ENCODE measurements around the gene C22orf39.

C22orf39 gene, protein sequence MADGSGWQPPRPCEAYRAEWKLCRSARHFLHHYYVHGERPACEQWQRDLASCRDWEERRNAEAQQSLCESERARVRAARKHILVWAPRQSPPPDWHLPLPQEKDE

DNA sequence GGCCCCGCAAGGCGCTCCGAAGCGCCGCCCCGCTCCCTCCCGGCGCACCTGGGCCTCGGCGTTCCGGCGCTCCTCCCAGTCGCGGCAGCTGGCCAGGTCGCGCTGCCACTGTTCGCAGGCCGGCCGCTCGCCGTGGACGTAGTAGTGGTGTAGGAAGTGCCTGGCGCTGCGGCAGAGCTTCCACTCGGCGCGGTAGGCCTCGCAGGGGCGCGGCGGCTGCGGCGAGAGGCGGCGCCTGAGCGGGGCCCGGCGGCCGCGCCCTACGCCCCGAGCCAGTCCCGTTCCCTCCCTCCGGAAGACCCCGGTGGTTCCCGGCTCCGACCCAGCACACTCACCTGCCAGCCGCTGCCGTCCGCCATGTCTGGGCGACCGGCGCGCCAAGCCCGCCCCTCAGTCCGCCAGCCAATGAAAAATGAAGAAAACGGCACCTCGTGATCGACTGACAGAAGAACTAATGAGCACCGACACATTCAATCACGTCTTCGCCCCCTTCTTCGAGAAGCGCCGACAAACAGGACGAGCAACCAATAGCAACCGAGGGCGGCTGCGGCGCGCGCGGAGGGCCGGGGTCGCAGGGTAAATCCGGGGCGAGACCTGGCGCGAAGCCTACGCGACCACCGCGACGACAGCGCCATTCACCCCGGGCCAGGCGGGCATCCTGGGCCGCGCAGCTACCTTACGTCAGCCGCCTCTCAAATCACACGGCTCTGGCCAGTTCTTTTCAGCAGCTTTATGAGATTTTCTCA lies at the start of gene C22orf39:
TSS of gene C22orf39 (minus strand) at position 382 of the 746 bp plus-strand sequence. CDS start at position 359, 23 bp downstream.
- Histone ChIP-seq H3K9me3 (ENCODE audit: control insufficient read depth in 1 of 2, low read length in 2 of 2) (no peaks in the 10 kb centered on the region), H3K27me3 (ENCODE audit: low read depth, low read length) (no peaks in the 10 kb centered on the region), H3K36me3 (ENCODE audit: control insufficient read depth in 1 of 2, insufficient read depth in 2 of 2, low read length in 2 of 2) (peaks cover 22 to 27% of the 10 kb centered on the region in 2 donors), H3K4me1 (ENCODE audit: control insufficient read depth in 1 of 2, insufficient read depth in 2 of 2, low read length in 2 of 2) (peaks cover 10 to 22% of the 10 kb centered on the region in 2 donors), H3K4me3 (ENCODE audit: low read depth in 1 of 2, low read length in 2 of 2) (peak within 1 kb of the TSS; percentile 71 to 86), H3K27ac (ENCODE audit: low read length) (peak within 1 kb of the TSS; percentile 47)

DNA sequence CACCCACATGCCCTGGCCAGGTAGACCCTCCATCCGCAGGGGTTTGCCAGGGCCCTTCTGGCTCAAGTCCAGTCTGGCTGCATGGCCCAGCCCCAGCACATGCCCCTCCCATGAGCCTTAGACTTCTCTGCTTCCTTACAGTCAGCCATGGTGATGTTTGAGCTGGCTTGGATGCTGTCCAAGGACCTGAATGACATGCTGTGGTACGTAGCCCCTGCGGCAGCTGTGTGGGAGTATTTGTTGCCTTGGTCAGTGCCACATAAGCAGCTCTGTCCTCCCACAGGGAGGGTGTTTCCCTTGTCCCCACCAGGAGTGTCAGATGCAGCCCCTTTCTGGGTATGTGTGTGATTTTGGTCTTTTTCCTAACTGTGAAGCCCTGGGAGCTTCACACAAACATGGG lies 49.7 kb upstream of the C22orf39 start:
- Histone ChIP-seq H3K27me3 (ENCODE audit: low read depth, low read length) (no peaks in the 10 kb centered on the region), H3K27ac (ENCODE audit: low read length) (no peak overlapping the region), H3K36me3 (ENCODE audit: control insufficient read depth in 1 of 2, insufficient read depth in 2 of 2, low read length in 2 of 2) (no peaks in the 10 kb centered on the region), H3K4me1 (ENCODE audit: control insufficient read depth in 1 of 2, insufficient read depth in 2 of 2, low read length in 2 of 2) (no peaks in the 10 kb centered on the region), H3K9me3 (ENCODE audit: control insufficient read depth in 1 of 2, low read length in 2 of 2) (no peaks in the 10 kb centered on the region), H3K4me3 (ENCODE audit: low read depth in 1 of 2, low read length in 2 of 2) (no peak overlapping the region)

DNA sequence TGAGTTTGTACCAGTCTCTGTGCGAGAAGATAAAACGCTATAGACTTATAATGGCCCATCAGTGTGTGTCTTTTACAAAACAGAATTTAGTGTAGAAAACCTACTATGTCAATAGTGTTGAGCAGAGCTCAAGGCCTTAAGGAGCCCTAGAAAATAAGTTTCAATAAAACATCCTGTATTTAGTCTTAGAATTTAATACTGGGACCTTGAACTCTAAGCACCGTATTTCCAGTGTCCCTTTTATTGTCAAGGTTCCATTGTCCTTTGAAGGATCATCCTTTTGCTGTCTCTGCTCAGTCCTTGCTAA lies 48.8 kb upstream of the C22orf39 start:
- Histone ChIP-seq H3K27ac (ENCODE audit: low read length) (no peak overlapping the region), H3K27me3 (ENCODE audit: low read depth, low read length) (no peaks in the 10 kb centered on the region), H3K4me3 (ENCODE audit: low read depth in 1 of 2, low read length in 2 of 2) (no peak overlapping the region), H3K36me3 (ENCODE audit: control insufficient read depth in 1 of 2, insufficient read depth in 2 of 2, low read length in 2 of 2) (no peaks in the 10 kb centered on the region), H3K4me1 (ENCODE audit: control insufficient read depth in 1 of 2, insufficient read depth in 2 of 2, low read length in 2 of 2) (no peaks in the 10 kb centered on the region), H3K9me3 (ENCODE audit: control insufficient read depth in 1 of 2, low read length in 2 of 2) (no peaks in the 10 kb centered on the region)

DNA sequence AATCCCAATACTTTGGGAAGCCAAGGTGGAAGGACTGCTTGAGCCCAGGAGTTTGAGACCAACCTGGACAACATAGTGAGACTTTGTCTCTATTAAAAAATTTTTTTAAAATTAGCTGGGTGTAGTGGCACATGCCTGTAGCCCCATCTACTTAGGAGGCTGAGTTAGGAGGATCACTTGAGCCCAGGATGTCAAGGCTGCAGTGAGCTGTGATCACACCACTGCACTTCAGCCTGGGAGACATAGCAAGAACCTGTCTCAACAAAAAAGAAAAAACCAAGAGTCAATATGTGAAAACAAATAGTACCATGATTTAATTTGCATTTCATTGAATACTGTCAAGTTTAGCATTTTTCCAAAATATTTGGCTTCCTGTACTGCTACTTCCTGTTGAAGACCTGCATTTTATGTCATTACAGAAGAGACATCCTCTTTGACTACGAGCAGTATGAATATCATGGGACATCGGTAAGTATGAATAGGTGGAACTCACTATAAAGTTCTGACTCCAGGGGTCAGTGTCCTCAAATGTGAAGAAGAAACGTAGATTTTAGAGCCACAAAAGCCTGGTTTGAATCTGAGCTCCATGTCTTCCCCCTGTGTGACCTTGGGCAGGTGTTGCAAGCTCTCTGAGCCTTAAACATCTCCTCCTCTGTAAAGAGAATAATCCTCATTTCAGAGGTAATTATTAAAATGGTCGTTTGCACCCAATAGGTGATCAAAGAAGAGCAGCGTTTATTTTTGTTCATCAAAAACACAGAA lies 48.2 kb upstream of the C22orf39 start:
- no peak overlapping the region for H3K4me3 ChIP-seq (ENCODE audit: low read depth in 1 of 2, low read length in 2 of 2)
- no peaks in the 10 kb centered on the region for H3K27me3 ChIP-seq (ENCODE audit: low read depth, low read length)
- no peaks in the 10 kb centered on the region for H3K36me3 ChIP-seq (ENCODE audit: control insufficient read depth in 1 of 2, insufficient read depth in 2 of 2, low read length in 2 of 2)
- no peaks in the 10 kb centered on the region for H3K4me1 ChIP-seq (ENCODE audit: control insufficient read depth in 1 of 2, insufficient read depth in 2 of 2, low read length in 2 of 2)
- H3K27ac ChIP-seq (ENCODE audit: low read length) = no peak overlapping the region
- no peaks in the 10 kb centered on the region for H3K9me3 ChIP-seq (ENCODE audit: control insufficient read depth in 1 of 2, low read length in 2 of 2)

DNA sequence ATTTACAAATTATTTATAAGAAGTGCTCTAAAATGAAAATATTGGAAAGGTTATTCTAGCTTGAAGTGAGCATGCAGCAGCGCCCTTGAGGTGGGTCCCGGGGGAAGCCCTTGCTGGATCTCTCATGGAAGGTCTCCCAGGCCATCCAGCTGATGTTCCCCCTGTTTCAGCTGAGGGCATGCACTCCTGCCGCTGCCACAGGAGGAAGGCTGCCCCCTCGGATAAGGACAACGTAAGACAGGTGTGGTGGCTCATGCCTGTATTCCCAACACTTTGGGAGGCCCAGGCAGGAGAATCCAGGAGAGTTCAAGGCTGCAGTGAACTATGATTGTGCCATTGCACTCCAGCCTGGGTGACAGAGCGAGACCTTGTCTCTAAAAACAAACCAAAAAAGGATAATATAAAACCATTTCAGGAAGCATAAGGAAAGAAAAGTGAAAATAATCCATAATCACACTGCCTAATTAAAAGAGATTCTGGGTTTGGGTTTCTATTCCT lies 47.2 kb upstream of the C22orf39 start:
- Histone ChIP-seq H3K27me3 (ENCODE audit: low read depth, low read length) (no peaks in the 10 kb centered on the region), H3K9me3 (ENCODE audit: control insufficient read depth in 1 of 2, low read length in 2 of 2) (no peaks in the 10 kb centered on the region), H3K36me3 (ENCODE audit: control insufficient read depth in 1 of 2, insufficient read depth in 2 of 2, low read length in 2 of 2) (no peaks in the 10 kb centered on the region), H3K27ac (ENCODE audit: low read length) (no peak overlapping the region), H3K4me3 (ENCODE audit: low read depth in 1 of 2, low read length in 2 of 2) (no peak overlapping the region), H3K4me1 (ENCODE audit: control insufficient read depth in 1 of 2, insufficient read depth in 2 of 2, low read length in 2 of 2) (no peaks in the 10 kb centered on the region)

DNA sequence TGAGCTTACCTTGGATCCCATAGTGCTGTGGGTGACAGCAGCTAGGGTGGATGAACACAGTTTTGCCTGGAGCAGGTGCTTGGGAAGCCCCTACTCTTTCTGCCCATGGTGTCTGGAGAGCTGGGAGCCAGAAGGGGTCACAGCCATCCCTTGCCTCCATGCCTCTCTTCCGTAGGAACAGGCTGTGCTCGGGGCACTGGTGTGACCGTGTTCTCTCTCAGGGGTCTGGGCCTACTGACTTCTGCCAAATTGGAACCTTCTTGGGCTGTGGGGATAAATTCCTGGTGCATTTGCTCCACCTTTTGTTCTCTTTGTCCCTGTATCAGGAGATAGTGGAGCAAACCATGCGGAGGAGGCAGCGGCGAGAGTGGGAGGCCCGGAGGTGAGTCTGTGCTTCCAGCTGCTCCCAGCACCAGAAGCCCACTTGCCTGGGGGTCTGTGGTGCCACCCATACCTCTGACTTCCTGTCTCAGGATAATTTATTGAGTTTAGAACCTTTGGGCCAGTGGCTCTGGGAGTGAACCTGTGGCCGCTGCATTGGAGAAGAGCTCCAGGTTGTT lies 46.6 kb upstream of the C22orf39 start:
- Histone ChIP-seq H3K9me3 (ENCODE audit: control insufficient read depth in 1 of 2, low read length in 2 of 2) (no peaks in the 10 kb centered on the region), H3K27ac (ENCODE audit: low read length) (no peak overlapping the region), H3K4me3 (ENCODE audit: low read depth in 1 of 2, low read length in 2 of 2) (no peak overlapping the region), H3K36me3 (ENCODE audit: control insufficient read depth in 1 of 2, insufficient read depth in 2 of 2, low read length in 2 of 2) (no peaks in the 10 kb centered on the region), H3K4me1 (ENCODE audit: control insufficient read depth in 1 of 2, insufficient read depth in 2 of 2, low read length in 2 of 2) (peaks cover 0 to 5% of the 10 kb centered on the region in 2 donors), H3K27me3 (ENCODE audit: low read depth, low read length) (no peaks in the 10 kb centered on the region)

DNA sequence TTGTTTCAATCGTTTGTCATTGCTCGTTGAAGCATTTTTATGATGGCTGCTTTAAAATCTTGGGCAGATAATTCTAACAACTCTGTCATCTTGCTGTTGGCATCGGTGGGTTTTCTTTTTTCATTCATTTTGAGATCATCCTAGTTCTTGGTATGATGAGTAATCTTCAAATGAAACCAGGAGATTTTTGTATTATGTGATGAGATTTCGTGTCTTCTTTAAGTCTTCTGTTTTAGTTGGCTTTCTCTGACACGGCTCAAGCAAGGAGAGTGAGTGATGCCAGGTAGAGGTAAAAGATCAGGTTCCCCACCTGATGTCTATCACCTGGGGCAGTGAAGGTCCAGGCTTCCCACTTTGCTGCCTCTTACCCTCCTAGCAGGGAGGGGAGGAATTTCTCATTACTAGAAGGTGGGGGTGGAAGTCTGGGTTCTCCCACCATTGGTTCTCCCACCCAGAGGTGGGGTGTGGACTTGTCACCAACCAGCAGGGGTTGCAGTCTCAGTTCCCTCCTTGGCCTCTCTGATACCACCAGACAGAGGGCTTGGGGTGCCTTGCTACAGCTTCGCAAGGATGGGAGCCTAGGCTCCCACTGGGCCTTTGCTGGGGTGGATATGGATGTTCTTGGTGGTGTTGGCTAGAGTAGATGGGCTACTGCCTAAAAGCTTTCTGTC lies 45.1 kb upstream of the C22orf39 start:
- Histone ChIP-seq H3K27ac (ENCODE audit: low read length) (no peak overlapping the region), H3K4me3 (ENCODE audit: low read depth in 1 of 2, low read length in 2 of 2) (no peak overlapping the region), H3K27me3 (ENCODE audit: low read depth, low read length) (no peaks in the 10 kb centered on the region), H3K4me1 (ENCODE audit: control insufficient read depth in 1 of 2, insufficient read depth in 2 of 2, low read length in 2 of 2) (peaks cover 0 to 6% of the 10 kb centered on the region in 2 donors), H3K9me3 (ENCODE audit: control insufficient read depth in 1 of 2, low read length in 2 of 2) (no peaks in the 10 kb centered on the region), H3K36me3 (ENCODE audit: control insufficient read depth in 1 of 2, insufficient read depth in 2 of 2, low read length in 2 of 2) (no peaks in the 10 kb centered on the region)

DNA sequence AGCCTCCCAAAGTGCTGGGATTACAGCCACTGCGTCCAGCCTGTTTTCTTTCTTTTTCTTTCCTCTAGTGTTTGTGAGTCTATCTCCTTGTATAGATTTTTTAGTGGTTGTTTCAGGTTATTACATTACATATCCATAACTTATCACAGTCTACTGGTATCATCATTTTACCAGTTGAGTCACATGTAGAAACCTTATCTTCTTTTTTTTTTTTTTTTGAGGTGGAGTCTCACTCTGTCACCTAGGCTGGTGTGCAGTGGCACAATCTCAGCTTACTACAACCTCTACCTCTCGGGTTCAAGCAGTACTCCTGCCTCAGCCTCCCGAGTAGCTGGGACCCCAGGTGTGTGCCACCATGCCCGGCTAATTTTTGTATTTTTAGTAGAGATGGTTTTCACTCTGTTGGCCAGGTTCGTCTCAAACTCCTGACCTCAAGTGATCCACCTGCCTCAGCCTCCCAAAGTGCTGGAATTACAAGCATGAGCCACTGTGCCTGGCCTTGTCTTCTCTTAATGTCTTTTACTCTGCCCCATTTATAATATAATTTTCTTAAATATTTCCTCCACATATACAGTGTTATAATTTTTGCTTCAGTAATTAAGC lies 43.2 kb upstream of the C22orf39 start:
- H3K9me3 ChIP-seq (ENCODE audit: control insufficient read depth in 1 of 2, low read length in 2 of 2) = no peaks in the 10 kb centered on the region
- no peak overlapping the region for H3K4me3 ChIP-seq (ENCODE audit: low read depth in 1 of 2, low read length in 2 of 2)
- peaks cover 0 to 6% of the 10 kb centered on the region in 2 donors for H3K4me1 ChIP-seq (ENCODE audit: control insufficient read depth in 1 of 2, insufficient read depth in 2 of 2, low read length in 2 of 2)
- H3K27me3 ChIP-seq (ENCODE audit: low read depth, low read length) = no peaks in the 10 kb centered on the region
- no peak overlapping the region for H3K27ac ChIP-seq (ENCODE audit: low read length)
- H3K36me3 ChIP-seq (ENCODE audit: control insufficient read depth in 1 of 2, insufficient read depth in 2 of 2, low read length in 2 of 2) = no peaks in the 10 kb centered on the region

DNA sequence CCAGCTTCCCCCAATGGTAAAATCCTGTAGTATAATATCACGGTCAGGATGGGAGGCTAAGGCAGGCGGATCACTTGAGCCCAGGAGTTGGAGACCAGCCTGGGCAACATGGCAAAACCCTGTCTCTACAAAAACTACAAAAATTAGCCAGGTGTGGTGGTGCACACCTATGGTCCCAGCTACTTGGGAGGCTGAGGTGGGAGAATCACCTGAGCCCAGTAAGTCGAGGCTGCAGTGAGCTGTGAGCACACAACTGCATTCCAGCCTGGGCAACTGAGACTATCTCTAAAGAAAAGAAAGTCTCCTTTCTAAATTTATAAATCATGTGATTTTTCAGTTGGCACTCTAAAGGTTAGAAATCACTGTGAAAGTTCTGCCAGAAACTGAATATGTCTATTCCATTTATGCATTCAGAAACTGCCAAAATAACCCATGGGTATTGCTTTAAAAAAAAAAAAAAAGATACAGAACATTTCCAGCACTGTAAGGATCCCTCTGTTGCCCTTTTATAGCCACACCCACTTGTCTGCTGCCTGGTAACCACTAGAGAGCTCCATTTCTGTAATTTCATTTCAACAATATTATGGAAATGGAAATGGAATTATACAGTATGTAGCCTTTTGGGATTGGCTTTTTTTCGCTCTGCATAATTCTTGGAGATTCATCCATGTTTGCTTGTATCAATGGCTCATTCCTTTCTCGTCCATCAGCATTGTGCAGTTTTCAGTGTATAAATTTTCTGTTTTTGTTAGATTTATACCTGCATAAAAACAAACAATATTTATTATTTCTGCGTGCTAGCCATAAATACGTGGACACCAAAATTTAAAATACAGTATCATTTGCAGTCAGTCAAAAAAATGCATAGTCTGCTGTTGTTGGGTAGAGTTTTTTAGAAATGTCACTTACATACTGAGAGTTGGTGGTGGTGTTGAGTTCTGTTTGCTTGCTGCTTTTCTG lies 41.7 kb upstream of the C22orf39 start:
- no peak overlapping the region for H3K27ac ChIP-seq (ENCODE audit: low read length)
- H3K27me3 ChIP-seq (ENCODE audit: low read depth, low read length) = no peaks in the 10 kb centered on the region
- H3K4me3 ChIP-seq (ENCODE audit: low read depth in 1 of 2, low read length in 2 of 2) = no peak overlapping the region

DNA sequence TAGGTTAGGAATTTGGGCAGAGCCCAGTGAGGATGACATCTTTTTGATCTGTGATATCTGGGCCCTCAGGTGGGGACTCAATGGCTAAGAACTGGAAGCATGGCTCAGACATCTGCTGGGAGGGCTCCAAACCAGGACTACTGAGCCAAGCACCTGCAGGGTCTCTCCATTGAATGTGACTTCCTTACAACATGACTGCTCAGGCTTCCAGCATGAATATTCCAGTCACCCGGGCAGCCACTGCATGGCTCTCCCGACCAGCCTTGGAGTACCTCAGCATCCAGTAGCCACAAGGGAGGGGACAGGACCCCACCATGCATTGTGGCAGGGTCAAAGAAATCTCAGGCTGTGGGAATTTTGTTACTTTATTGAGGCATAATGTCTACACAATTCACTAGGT lies 40.8 kb upstream of the C22orf39 start:
- H3K4me3 ChIP-seq (ENCODE audit: low read depth in 1 of 2, low read length in 2 of 2) = no peak overlapping the region
- no peaks in the 10 kb centered on the region for H3K27me3 ChIP-seq (ENCODE audit: low read depth, low read length)
- no peaks in the 10 kb centered on the region for H3K9me3 ChIP-seq (ENCODE audit: control insufficient read depth in 1 of 2, low read length in 2 of 2)
- peaks cover 0 to 6% of the 10 kb centered on the region in 2 donors for H3K4me1 ChIP-seq (ENCODE audit: control insufficient read depth in 1 of 2, insufficient read depth in 2 of 2, low read length in 2 of 2)
- no peaks in the 10 kb centered on the region for H3K36me3 ChIP-seq (ENCODE audit: control insufficient read depth in 1 of 2, insufficient read depth in 2 of 2, low read length in 2 of 2)
- no peak overlapping the region for H3K27ac ChIP-seq (ENCODE audit: low read length)

More for the DNA sequence above, 41.7 kb upstream of the C22orf39 start:
- no peaks in the 10 kb centered on the region for H3K9me3 ChIP-seq (ENCODE audit: control insufficient read depth in 1 of 2, low read length in 2 of 2)
- H3K4me1 ChIP-seq (ENCODE audit: control insufficient read depth in 1 of 2, insufficient read depth in 2 of 2, low read length in 2 of 2) = peaks cover 0 to 6% of the 10 kb centered on the region in 2 donors
- no peaks in the 10 kb centered on the region for H3K36me3 ChIP-seq (ENCODE audit: control insufficient read depth in 1 of 2, insufficient read depth in 2 of 2, low read length in 2 of 2)

Data from muscle layer of duodenum (tissue), 2 donors.